ENCODE results near the gene GLIPR1.
"Not testable (repeated sequence)": the region's sequence is repeated elsewhere in the genome, so short reads cannot be mapped to it uniquely, and the experiment has no call there.

GLIPR1 gene

GRCh38 chr12:75457191-75457590, 23.4 kb upstream of the GLIPR1 start:
- H3K4me3 ChIP-seq (ENCODE audit: low read depth, low read length), result no peak overlapping the region
- no peak for TF ChIP-seq MYC (IDR thresholded peaks at IDR 0.05; ENCODE audit: low read depth, low read length)
- TF ChIP-seq POLR2A (IDR thresholded peaks at IDR 0.05; ENCODE audit: extremely low read depth, insufficient read length), result no peak
- TF ChIP-seq, protein P1, sequence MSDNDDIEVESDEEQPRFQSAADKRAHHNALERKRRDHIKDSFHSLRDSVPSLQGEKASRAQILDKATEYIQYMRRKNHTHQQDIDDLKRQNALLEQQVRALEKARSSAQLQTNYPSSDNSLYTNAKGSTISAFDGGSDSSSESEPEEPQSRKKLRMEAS (IDR thresholded peaks at IDR 0.05; ENCODE audit: low read depth, low read length), result no peak
- DNase-seq (ENCODE audit: low read depth), result no peak

DNA sequence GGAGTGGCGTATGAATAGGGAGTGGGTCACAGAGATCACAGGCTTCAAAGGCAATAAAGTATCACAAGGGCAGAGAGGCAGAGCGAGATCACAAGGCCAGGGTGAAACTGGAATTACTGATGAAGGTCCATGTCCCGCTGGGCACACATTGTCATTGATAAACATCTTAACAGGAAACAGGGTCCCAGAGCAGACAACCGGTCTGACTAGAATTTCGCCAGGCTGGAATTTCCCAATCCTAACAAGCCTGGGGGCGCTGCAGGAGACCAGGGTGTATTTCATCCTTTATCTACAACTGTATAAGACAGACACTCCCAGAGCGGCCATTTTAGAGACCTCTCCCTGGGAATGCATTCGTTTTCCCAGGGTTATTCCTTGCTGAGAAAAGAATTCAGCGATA, 22.7 kb upstream of the GLIPR1 start:
- DNase-seq (ENCODE audit: low read depth); H3K4me3 ChIP-seq (ENCODE audit: low read depth, low read length): not testable (repeated sequence)

DNA sequence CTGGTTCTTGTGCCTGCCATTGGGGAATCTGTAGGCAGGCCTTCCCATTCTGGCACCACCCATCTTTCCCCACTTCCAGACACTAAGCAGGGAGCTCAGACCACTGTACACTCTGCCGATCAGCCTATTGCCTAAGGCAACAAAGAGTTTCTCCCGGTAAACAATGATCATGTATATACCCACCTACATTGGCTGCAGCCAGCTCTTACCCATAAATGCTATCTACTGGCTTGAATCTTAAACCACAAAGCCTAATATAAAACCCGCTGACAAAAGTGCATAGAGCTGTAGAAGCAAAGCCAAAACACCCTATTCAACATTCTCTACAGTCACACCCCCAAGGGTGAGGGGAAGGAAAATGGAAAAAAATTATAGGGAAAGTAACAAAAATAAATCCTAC, 20.8 kb upstream of the GLIPR1 start:
- no peak for DNase-seq (ENCODE audit: low read depth)
- TF ChIP-seq MYC (IDR thresholded peaks at IDR 0.05; ENCODE audit: low read depth, low read length), result no peak
- TF ChIP-seq, protein P2, sequence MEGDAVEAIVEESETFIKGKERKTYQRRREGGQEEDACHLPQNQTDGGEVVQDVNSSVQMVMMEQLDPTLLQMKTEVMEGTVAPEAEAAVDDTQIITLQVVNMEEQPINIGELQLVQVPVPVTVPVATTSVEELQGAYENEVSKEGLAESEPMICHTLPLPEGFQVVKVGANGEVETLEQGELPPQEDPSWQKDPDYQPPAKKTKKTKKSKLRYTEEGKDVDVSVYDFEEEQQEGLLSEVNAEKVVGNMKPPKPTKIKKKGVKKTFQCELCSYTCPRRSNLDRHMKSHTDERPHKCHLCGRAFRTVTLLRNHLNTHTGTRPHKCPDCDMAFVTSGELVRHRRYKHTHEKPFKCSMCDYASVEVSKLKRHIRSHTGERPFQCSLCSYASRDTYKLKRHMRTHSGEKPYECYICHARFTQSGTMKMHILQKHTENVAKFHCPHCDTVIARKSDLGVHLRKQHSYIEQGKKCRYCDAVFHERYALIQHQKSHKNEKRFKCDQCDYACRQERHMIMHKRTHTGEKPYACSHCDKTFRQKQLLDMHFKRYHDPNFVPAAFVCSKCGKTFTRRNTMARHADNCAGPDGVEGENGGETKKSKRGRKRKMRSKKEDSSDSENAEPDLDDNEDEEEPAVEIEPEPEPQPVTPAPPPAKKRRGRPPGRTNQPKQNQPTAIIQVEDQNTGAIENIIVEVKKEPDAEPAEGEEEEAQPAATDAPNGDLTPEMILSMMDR (IDR thresholded peaks at IDR 0.05; ENCODE audit: low read depth, low read length), result no peak
- TF ChIP-seq POLR2A (IDR thresholded peaks at IDR 0.05; ENCODE audit: extremely low read depth, insufficient read length), result no peak
- TF ChIP-seq, protein P1 (IDR thresholded peaks at IDR 0.05; ENCODE audit: low read depth, low read length), result no peak
- no peak overlapping the region for H3K4me3 ChIP-seq (ENCODE audit: low read depth, low read length)

- TF ChIP-seq, protein P2 (IDR thresholded peaks at IDR 0.05; ENCODE audit: low read depth, low read length), result no peak
- no peak for DNase-seq (ENCODE audit: low read depth)
Measured at GRCh38 chr12:75460204-75460603, 20.4 kb upstream of the GLIPR1 start.

DNA sequence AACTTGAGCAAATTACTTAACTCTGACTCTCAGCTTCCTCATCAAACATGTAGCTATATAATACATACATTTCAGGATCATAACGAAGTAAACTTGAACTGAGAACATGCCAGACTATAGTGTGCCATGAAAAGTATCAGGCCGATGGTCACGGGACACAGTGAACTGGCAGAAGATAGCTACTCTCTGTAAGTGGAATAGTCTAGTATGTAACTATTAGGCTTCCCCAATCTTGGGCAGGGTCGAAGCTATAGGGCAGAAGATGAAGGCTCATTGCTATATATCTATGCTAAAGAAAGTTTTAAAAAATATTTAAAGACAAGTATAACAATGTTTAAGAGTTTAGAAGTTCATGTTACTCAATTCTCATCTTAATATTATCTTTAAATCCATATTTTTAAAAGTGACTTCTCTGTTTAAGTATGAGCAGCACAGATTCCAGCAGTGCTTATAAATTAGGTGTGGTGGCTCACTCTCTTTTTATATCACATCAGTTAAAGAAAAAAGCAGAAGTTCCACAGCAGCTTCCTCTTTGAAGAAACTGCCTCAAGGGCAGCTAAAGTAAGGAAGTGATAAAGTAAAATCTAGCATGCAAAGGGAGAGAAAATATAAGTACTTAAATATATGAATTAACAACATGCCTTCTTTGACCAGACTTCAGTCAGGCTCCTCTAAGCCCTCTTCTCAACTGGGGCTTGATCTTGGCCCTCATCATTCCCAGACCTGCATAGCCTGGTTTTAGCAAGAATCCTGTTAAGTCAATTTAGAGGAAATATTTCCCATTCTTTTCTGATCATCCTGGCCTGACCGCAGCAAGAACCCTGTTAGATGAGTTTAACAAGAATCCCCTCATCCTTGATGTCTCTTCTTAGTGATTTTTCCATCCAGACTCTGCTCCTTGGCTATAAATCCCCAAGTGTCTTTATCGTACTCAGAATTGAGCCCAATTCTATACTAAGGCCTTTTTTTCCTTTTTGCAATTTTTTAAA, 8.4 kb upstream of the GLIPR1 start:
- no peak overlapping the region for H3K4me3 ChIP-seq (ENCODE audit: low read depth, low read length)
- TF ChIP-seq POLR2A (IDR thresholded peaks at IDR 0.05; ENCODE audit: extremely low read depth, insufficient read length), result no peak
- TF ChIP-seq, protein P1 (IDR thresholded peaks at IDR 0.05; ENCODE audit: low read depth, low read length), result no peak
- TF ChIP-seq MYC (IDR thresholded peaks at IDR 0.05; ENCODE audit: low read depth, low read length), result no peak
- TF ChIP-seq, protein P2 (IDR thresholded peaks at IDR 0.05; ENCODE audit: low read depth, low read length), result no peak
- peak; percentile 87 for DNase-seq (ENCODE audit: low read depth)

More at GRCh38 chr12:75460204-75460603, 20.4 kb upstream of the GLIPR1 start:
- no peak overlapping the region for H3K4me3 ChIP-seq (ENCODE audit: low read depth, low read length)

GRCh38 chr12:75474116-75474515, 6.4 kb upstream of the GLIPR1 start:
- no peak overlapping the region for H3K4me3 ChIP-seq (ENCODE audit: low read depth, low read length)
- no peak for TF ChIP-seq POLR2A (IDR thresholded peaks at IDR 0.05; ENCODE audit: extremely low read depth, insufficient read length)
- no peak for TF ChIP-seq MYC (IDR thresholded peaks at IDR 0.05; ENCODE audit: low read depth, low read length)
- TF ChIP-seq, protein P1 (IDR thresholded peaks at IDR 0.05; ENCODE audit: low read depth, low read length), result no peak
- TF ChIP-seq, protein P2 (IDR thresholded peaks at IDR 0.05; ENCODE audit: low read depth, low read length), result no peak
- no peak for DNase-seq (ENCODE audit: low read depth)
